OCI-LY1 (cell line): ENCODE results near the gene EID2.

ENCODE experiments used
- H2AFZ ChIP-seq: fragments of 200-600 bp; sonication (generic), shearing (Covaris generic); 2 replicates; pipeline ENCODE4 v1.6.0; 2014; ENCODE audit warnings: antibody characterized with exemption, mild to moderate bottlenecking, low read length
- H3F3A ChIP-seq: fragments of 200-600 bp; sonication (generic), shearing (Covaris generic); 2 replicates; pipeline ENCODE4 v1.6.0; 2014; ENCODE audit warnings: mild to moderate bottlenecking, antibody characterized with exemption, low read length, moderate library complexity; ENCODE audit not compliant: insufficient read depth
- H3K27ac ChIP-seq: fragments of 200-600 bp; sonication (generic); 2 replicates; pipeline ENCODE4 v1.5.1; 2014; ENCODE audit warnings: low read length, mixed run types, mild to moderate bottlenecking, low read depth; ENCODE audit not compliant: poor library complexity, severe bottlenecking
- H3K27me3 ChIP-seq: fragments of 200-600 bp; sonication (generic); 2 replicates; pipeline ENCODE4 v1.6.0; 2014; ENCODE audit warnings: antibody characterized with exemption, mild to moderate bottlenecking, low read length, moderate library complexity; ENCODE audit not compliant: insufficient read depth
- H3K36me3 ChIP-seq: fragments of 200-600 bp; sonication (generic); 2 replicates; pipeline ENCODE4 v1.6.1; 2014; ENCODE audit warnings: mild to moderate bottlenecking, antibody characterized with exemption, low read length, moderate library complexity, mixed read lengths; ENCODE audit not compliant: insufficient read depth
- H3K4me1 ChIP-seq: fragments of 200-600 bp; sonication (generic); 2 replicates; pipeline ENCODE4 v1.5.1; 2014; ENCODE audit warnings: mild to moderate bottlenecking, low read length, moderate library complexity; ENCODE audit not compliant: insufficient read depth, severe bottlenecking
- H3K4me2 ChIP-seq: fragments of 200-600 bp; sonication (generic), shearing (Covaris generic); 2 replicates; pipeline ENCODE4 v1.6.1; 2014; ENCODE audit warnings: low read length
- H3K4me3 ChIP-seq: fragments of 200-600 bp; sonication (generic); 2 replicates; pipeline ENCODE4 v1.5.1; 2014; ENCODE audit warnings: low read length, low read depth, mild to moderate bottlenecking, mixed read lengths; ENCODE audit not compliant: poor library complexity, severe bottlenecking
- H3K79me2 ChIP-seq: fragments of 200-600 bp; shearing (Covaris generic); 2 replicates; pipeline ENCODE4 v1.6.1; 2016; ENCODE audit warnings: mixed run types, low read length, mixed read lengths; ENCODE audit not compliant: insufficient read depth
- H3K9ac ChIP-seq: fragments of 200-600 bp; sonication (generic), shearing (Covaris generic); 2 replicates; pipeline ENCODE4 v1.6.1; 2014; ENCODE audit warnings: mild to moderate bottlenecking, low read length, mixed read lengths
- H3K9me2 ChIP-seq: fragments of 200-600 bp; sonication (generic), shearing (Covaris generic); 2 replicates; pipeline ENCODE4 v1.6.1; 2014; ENCODE audit warnings: low read depth, mild to moderate bottlenecking, low read length, mixed read lengths
- H3K9me3 ChIP-seq: fragments of 200-600 bp; shearing (Covaris generic); 2 replicates; pipeline ENCODE4 v1.6.1; 2014; ENCODE audit warnings: low read length, mixed read lengths
- H4K20me1 ChIP-seq: fragments of 200-600 bp; sonication (generic), shearing (Covaris generic); 2 replicates; pipeline ENCODE4 v1.6.0; 2016; ENCODE audit warnings: mild to moderate bottlenecking, low read length; ENCODE audit not compliant: insufficient read depth
- EZH2 ChIP-seq: fragments of 200-600 bp; sonication (generic), shearing (Covaris generic); IDR thresholded peaks from 2 replicates; pipeline ENCODE4 v1.8.0; 2017; ENCODE audit warnings: borderline replicate concordance, mixed run types, mild to moderate bottlenecking, antibody characterized with exemption, low read length, moderate library complexity, mixed read lengths
- TF ChIP-seq, protein P1 (sequence below): fragments of 200-600 bp; sonication (generic), shearing (Covaris generic); IDR thresholded peaks from 2 replicates; pipeline ENCODE4 v1.5.1; 2017; ENCODE audit warnings: mild to moderate bottlenecking, antibody characterized with exemption, low read length, moderate library complexity, mixed read lengths

The EID2 gene

DNA sequence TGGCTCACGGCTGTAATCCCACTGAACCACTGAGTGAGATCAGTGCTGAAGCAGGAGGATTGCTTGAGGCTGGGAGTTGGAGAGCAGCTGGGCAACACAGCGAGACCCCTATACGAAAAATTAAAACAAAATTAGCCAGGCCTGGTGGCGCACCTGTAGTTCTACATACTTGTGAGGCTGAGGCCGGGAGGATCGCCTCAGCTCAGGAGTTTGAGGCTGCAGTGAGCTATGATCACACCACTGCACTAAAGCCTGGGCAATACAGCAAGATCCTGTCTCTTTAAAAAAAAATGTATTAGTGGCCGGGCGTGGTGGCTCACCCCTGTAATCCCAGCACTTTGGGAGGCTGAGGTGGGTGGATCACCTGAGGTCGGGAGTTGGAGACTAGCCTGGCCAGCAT is 31.3 kb downstream of the EID2 start:
- H3K4me1 ChIP-seq, result peaks cover 10% of the 10 kb centered on the region
- H3K27ac ChIP-seq, result no peak overlapping the region
- H3K9ac ChIP-seq, result no peak overlapping the region
- H3F3A ChIP-seq, result no peaks in the 10 kb centered on the region
- no peaks in the 10 kb centered on the region for H3K79me2 ChIP-seq
- TF ChIP-seq EZH2, result no peak
- TF ChIP-seq, protein P1, sequence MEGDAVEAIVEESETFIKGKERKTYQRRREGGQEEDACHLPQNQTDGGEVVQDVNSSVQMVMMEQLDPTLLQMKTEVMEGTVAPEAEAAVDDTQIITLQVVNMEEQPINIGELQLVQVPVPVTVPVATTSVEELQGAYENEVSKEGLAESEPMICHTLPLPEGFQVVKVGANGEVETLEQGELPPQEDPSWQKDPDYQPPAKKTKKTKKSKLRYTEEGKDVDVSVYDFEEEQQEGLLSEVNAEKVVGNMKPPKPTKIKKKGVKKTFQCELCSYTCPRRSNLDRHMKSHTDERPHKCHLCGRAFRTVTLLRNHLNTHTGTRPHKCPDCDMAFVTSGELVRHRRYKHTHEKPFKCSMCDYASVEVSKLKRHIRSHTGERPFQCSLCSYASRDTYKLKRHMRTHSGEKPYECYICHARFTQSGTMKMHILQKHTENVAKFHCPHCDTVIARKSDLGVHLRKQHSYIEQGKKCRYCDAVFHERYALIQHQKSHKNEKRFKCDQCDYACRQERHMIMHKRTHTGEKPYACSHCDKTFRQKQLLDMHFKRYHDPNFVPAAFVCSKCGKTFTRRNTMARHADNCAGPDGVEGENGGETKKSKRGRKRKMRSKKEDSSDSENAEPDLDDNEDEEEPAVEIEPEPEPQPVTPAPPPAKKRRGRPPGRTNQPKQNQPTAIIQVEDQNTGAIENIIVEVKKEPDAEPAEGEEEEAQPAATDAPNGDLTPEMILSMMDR, result no peak
- no peak overlapping the region for H3K4me3 ChIP-seq
- no peak overlapping the region for H3K4me2 ChIP-seq
- H3K36me3 ChIP-seq, result no peaks in the 10 kb centered on the region
- H2AFZ ChIP-seq, result no peak overlapping the region
- no peaks in the 10 kb centered on the region for H4K20me1 ChIP-seq
- no peaks in the 10 kb centered on the region for H3K9me3 ChIP-seq
- H3K9me2 ChIP-seq, result no peaks in the 10 kb centered on the region
- peaks cover 2% of the 10 kb centered on the region; the same call in 1 of the 2 replicates for H3K27me3 ChIP-seq

DNA sequence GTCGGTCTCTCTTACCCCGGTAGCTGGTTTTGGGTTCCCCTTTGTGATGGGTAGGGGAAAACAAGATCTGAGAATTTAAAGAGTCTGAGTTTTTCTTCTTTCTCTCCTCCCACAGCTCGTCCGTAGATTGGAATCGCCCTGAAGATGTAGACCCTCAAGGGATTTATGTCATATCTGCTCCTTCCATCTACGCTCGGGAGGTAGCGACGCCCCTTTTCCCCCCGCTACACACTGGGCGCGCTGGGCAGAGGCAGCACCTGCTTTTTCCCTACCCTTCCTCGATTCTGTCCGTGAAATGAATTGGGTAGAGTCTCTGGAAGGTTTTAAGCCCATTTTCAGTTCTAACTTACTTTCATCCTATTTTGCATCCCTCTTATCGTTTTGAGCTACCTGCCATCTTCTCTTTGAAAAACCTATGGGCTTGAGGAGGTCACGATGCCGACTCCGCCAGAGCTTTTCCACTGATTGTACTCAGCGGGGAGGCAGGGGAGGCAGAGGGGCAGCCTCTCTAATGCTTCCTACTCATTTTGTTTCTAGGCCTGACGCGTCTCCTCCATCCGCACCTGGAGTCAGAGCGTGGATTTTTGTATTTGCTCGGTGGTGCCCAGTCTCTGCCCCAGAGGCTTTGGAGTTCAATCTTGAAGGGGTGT is 32.1 kb downstream of the EID2 start:
- peak overlapping the region; percentile 67 for H3K4me3 ChIP-seq
- H3K4me1 ChIP-seq, result peaks cover 10% of the 10 kb centered on the region
- H3K9me2 ChIP-seq, result no peaks in the 10 kb centered on the region
- H3K9me3 ChIP-seq, result no peaks in the 10 kb centered on the region
- peak overlapping the region; percentile 68 for H3K9ac ChIP-seq
- H3K27ac ChIP-seq, result no peak overlapping the region
- no peaks in the 10 kb centered on the region for H3K36me3 ChIP-seq
- no peak for TF ChIP-seq EZH2
- TF ChIP-seq, protein P1, result no peak
- H3K79me2 ChIP-seq, result no peaks in the 10 kb centered on the region
- no peaks in the 10 kb centered on the region for H4K20me1 ChIP-seq
- peaks cover 5% of the 10 kb centered on the region; the same call in 1 of the 2 replicates for H3K27me3 ChIP-seq
- H3K4me2 ChIP-seq, result peak overlapping the region; percentile 71
- no peaks in the 10 kb centered on the region for H3F3A ChIP-seq
- no peak overlapping the region for H2AFZ ChIP-seq

DNA sequence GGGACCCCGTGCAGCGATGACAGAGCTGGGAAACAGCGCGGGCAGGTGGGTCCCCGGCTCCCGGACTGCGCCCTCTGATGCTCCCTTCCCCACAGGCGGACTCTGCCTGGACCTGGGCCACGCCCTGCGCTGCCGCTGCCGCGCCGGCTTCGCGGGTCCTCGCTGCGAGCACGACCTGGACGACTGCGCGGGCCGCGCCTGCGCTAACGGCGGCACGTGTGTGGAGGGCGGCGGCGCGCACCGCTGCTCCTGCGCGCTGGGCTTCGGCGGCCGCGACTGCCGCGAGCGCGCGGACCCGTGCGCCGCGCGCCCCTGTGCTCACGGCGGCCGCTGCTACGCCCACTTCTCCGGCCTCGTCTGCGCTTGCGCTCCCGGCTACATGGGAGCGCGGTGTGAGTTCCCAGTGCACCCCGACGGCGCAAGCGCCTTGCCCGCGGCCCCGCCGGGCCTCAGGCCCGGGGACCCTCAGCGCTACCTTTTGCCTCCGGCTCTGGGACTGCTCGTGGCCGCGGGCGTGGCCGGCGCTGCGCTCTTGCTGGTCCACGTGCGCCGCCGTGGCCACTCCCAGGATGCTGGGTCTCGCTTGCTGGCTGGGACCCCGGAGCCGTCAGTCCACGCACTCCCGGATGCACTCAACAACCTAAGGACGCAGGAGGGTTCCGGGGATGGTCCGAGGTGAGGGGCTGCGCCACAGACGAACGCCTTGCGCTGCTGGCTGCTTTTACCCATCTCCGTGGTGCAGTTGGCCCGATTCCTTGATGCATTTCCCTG is 32.8 kb downstream of the EID2 start:
- Histone ChIP-seq H3K4me2 (peak overlapping the region; percentile 71), H3F3A (no peaks in the 10 kb centered on the region), H4K20me1 (no peaks in the 10 kb centered on the region), H2AFZ (no peak overlapping the region), H3K27me3 (peaks cover 5% of the 10 kb centered on the region; the same call in 1 of the 2 replicates), H3K9me3 (no peaks in the 10 kb centered on the region), H3K9me2 (no peaks in the 10 kb centered on the region), H3K4me3 (peak overlapping the region; percentile 67), H3K4me1 (peaks cover 14% of the 10 kb centered on the region), H3K79me2 (no peaks in the 10 kb centered on the region), H3K36me3 (no peaks in the 10 kb centered on the region; the same call in 1 of the 2 replicates), H3K9ac (peak overlapping the region; percentile 68), H3K27ac (no peak overlapping the region)
- no peak for TF ChIP-seq EZH2
- TF ChIP-seq, protein P1, result no peak
